Gastroesophageal sphincter (tissue), 3 donors: ENCODE measurements around the gene NUP62.
"Not testable (repeated sequence)": the region's sequence is repeated elsewhere in the genome, so short reads cannot be mapped to it uniquely, and the experiment has no call there.

Source experiments
- CTCF ChIP-seq, 4 experiments: fragments of 200-600 bp in 2 of 4; fragments of 450-650 bp in 2 of 4; sonication (generic) in 1 of 4; IDR thresholded peaks; one replicate each; pipeline ENCODE4 v1.5.1; 2017 to 2019; ENCODE audit warnings: antibody characterized with exemption in 4 of 4, mild to moderate bottlenecking in 2 of 4, moderate library complexity in 2 of 4
- EP300 ChIP-seq: sonication (generic); formaldehyde crosslinking; IDR thresholded peaks from one replicate; pipeline ENCODE4 v1.6.1; 2017; ENCODE audit warnings: antibody characterized with exemption, mild to moderate bottlenecking
- POLR2A ChIP-seq, 2 donors: fragments of 450-650 bp; IDR thresholded peaks; one replicate each; pipeline ENCODE4 v1.6.1; 2017; ENCODE audit warnings: antibody characterized with exemption in 2 of 2, mild to moderate bottlenecking in 2 of 2, moderate library complexity in 1 of 2

- not testable (repeated sequence) for TF ChIP-seq EP300; POLR2A (IDR thresholded peaks at IDR 0.05); CTCF (IDR thresholded peaks at IDR 0.05)
These were observed 40.1 kb upstream of the NUP62 start for GRCh38 chr19:49969355-49969754.
